Thyroid gland (tissue), 4 donors: ENCODE data around the gene HTR3D.

Experiments used
- POLR2A ChIP-seq, 2 donors: fragments of 450-650 bp; IDR thresholded peaks; one replicate each; pipeline ENCODE4 v1.6.1; 2017; ENCODE audit warnings: antibody characterized with exemption in 2 of 2, mild to moderate bottlenecking in 2 of 2, moderate library complexity in 1 of 2
- TF ChIP-seq, protein P1 (sequence below), 6 experiments: fragments of 200-600 bp in 3 of 6; fragments of 450-650 bp in 3 of 6; sonication (generic) in 3 of 6; IDR thresholded peaks; one replicate each; pipeline ENCODE4 v1.5.1; 2016 to 2019; ENCODE audit warnings: antibody characterized with exemption in 6 of 6, mild to moderate bottlenecking in 2 of 6, inconsistent platforms in 1 of 6, moderate library complexity in 1 of 6

DNA sequence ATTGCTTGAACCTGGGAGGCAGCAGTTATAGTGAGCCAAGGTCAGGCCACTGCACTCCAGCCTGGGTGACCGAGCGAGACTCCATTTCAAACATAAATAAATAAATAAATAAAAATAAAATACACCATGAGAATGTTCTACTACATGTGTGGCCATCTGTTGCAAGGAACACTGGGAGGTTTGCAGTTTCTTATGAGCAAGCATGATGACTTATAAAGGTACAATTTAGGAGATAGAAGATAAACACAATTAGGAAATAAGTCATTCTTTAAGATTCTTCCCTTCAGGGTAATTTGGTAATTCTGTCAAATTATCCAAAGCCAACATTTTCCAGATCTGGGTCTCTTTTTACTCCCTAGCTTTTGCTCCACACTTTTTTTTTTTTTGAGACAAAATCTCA, 34.7 kb downstream of the HTR3D start:
- TF ChIP-seq, protein P1, sequence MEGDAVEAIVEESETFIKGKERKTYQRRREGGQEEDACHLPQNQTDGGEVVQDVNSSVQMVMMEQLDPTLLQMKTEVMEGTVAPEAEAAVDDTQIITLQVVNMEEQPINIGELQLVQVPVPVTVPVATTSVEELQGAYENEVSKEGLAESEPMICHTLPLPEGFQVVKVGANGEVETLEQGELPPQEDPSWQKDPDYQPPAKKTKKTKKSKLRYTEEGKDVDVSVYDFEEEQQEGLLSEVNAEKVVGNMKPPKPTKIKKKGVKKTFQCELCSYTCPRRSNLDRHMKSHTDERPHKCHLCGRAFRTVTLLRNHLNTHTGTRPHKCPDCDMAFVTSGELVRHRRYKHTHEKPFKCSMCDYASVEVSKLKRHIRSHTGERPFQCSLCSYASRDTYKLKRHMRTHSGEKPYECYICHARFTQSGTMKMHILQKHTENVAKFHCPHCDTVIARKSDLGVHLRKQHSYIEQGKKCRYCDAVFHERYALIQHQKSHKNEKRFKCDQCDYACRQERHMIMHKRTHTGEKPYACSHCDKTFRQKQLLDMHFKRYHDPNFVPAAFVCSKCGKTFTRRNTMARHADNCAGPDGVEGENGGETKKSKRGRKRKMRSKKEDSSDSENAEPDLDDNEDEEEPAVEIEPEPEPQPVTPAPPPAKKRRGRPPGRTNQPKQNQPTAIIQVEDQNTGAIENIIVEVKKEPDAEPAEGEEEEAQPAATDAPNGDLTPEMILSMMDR (IDR thresholded peaks at IDR 0.05) = no peak
- no peak for TF ChIP-seq POLR2A (IDR thresholded peaks at IDR 0.05)
